ENCODE results near the gene NAP1L4.

Gene NAP1L4

GRCh38 chr11:2992234-2992996, at the start of gene NAP1L4:
Gene NAP1L4, minus strand, starts transcription at chr11:2992329. Its CDS starts 13,109 bp downstream, at chr11:2979220.
- DNase-seq (ENCODE audit: low read depth in 2 of 2): peak; percentile 92 to 96

- no peak for DNase-seq (ENCODE audit: low read depth in 2 of 2)
Observed at GRCh38 chr11:3040881-3041280, 48.8 kb upstream of the NAP1L4 start.

GRCh38 chr11:3037945-3038271, 45.8 kb upstream of the NAP1L4 start:
- DNase-seq (ENCODE audit: low read depth in 2 of 2): no peak

- peak in 1 of 2 donors; percentile 30 for DNase-seq (ENCODE audit: low read depth in 2 of 2)
Observed at GRCh38 chr11:3037040-3037944, 45.2 kb upstream of the NAP1L4 start.

GRCh38 chr11:3036419-3036818, 44.3 kb upstream of the NAP1L4 start:
- no peak for DNase-seq (ENCODE audit: low read depth in 2 of 2)

GRCh38 chr11:3035333-3035732, 43.2 kb upstream of the NAP1L4 start:
- no peak for DNase-seq (ENCODE audit: low read depth in 2 of 2)

- DNase-seq (ENCODE audit: low read depth in 2 of 2): no peak
Observed at GRCh38 chr11:3030289-3031070, 38.4 kb upstream of the NAP1L4 start.

- no peak for DNase-seq (ENCODE audit: low read depth in 2 of 2)
Observed at GRCh38 chr11:3028813-3029212, 36.7 kb upstream of the NAP1L4 start.

GRCh38 chr11:3026803-3027202, 34.7 kb upstream of the NAP1L4 start:
- no peak for DNase-seq (ENCODE audit: low read depth in 2 of 2)

- DNase-seq (ENCODE audit: low read depth in 2 of 2): no peak
Observed at GRCh38 chr11:3022982-3023381, 30.9 kb upstream of the NAP1L4 start.

GRCh38 chr11:3022300-3022967, 30.3 kb upstream of the NAP1L4 start:
- DNase-seq (ENCODE audit: low read depth in 2 of 2): no peak

- no peak for DNase-seq (ENCODE audit: low read depth in 2 of 2)
Observed at GRCh38 chr11:3021125-3021524, 29.0 kb upstream of the NAP1L4 start.

- DNase-seq (ENCODE audit: low read depth in 2 of 2): no peak
Observed at GRCh38 chr11:3020011-3020410, 27.9 kb upstream of the NAP1L4 start.

GRCh38 chr11:3018596-3018995, 26.5 kb upstream of the NAP1L4 start:
- no peak for DNase-seq (ENCODE audit: low read depth in 2 of 2)

GRCh38 chr11:3016861-3017260, 24.7 kb upstream of the NAP1L4 start:
- no peak for DNase-seq (ENCODE audit: low read depth in 2 of 2)

- no peak for DNase-seq (ENCODE audit: low read depth in 2 of 2)
Observed at GRCh38 chr11:3015796-3016195, 23.7 kb upstream of the NAP1L4 start.

GRCh38 chr11:3014943-3015342, 22.8 kb upstream of the NAP1L4 start:
- DNase-seq (ENCODE audit: low read depth in 2 of 2): no peak

GRCh38 chr11:3014057-3014938, 22.2 kb upstream of the NAP1L4 start:
- DNase-seq (ENCODE audit: low read depth in 2 of 2): peak; percentile 23 to 39

- no peak for DNase-seq (ENCODE audit: low read depth in 2 of 2)
Observed at GRCh38 chr11:3011891-3012885, 20.1 kb upstream of the NAP1L4 start.
